GM23338 (cell line): Measurements from ENCODE around the gene POFUT2.

Experiments
- CREB1 ChIP-seq: fragments of 250-450 bp; sonication (Bioruptor Pico); IDR thresholded peaks from 2 replicates; pipeline ENCODE4 v1.5.0; 2020; ENCODE audit warnings: low read depth, mild to moderate bottlenecking, moderate library complexity
- CTCF ChIP-seq, 2 experiments: fragments of 200-600 bp in 1 of 2; sonication (generic) in 1 of 2; conservative IDR thresholded peaks; 2 replicates each; pipeline versions ENCODE4 v1.5.1 to v1.6.1; 2016 to 2017; ENCODE audit warnings: antibody characterized with exemption in 2 of 2, low read depth in 2 of 2, mild to moderate bottlenecking in 2 of 2, moderate library complexity in 1 of 2
- EZH2 ChIP-seq: fragments of 200-600 bp; sonication (generic); IDR thresholded peaks from one replicate; pipeline ENCODE4 v1.8.0; 2017; ENCODE audit warnings: antibody characterized with exemption, mild to moderate bottlenecking, low read depth; ENCODE audit not compliant: unreplicated experiment
- EZH2phosphoT487 ChIP-seq: fragments of 200-600 bp; sonication (generic); IDR thresholded peaks from one replicate; pipeline ENCODE4 v1.8.1; 2018; ENCODE audit warnings: antibody characterized with exemption; ENCODE audit not compliant: unreplicated experiment
- NANOG ChIP-seq: IDR thresholded peaks from 2 replicates; pipeline ENCODE4 v1.6.1; 2016; ENCODE audit warnings: antibody characterized with exemption, borderline replicate concordance
- POLR2AphosphoS5 ChIP-seq: IDR thresholded peaks from 2 replicates; pipeline ENCODE4 v1.6.1; 2016; ENCODE audit warnings: antibody characterized with exemption, low read depth
- TF ChIP-seq, protein P1 (sequence below): IDR thresholded peaks from 2 replicates; pipeline ENCODE4 v1.6.1; 2016; ENCODE audit warnings: antibody characterized with exemption
- TF ChIP-seq, protein P2 (sequence below): IDR thresholded peaks from one replicate; pipeline ENCODE4 v1.6.1; 2018; ENCODE audit warnings: antibody characterized with exemption; ENCODE audit not compliant: unreplicated experiment

DNA sequence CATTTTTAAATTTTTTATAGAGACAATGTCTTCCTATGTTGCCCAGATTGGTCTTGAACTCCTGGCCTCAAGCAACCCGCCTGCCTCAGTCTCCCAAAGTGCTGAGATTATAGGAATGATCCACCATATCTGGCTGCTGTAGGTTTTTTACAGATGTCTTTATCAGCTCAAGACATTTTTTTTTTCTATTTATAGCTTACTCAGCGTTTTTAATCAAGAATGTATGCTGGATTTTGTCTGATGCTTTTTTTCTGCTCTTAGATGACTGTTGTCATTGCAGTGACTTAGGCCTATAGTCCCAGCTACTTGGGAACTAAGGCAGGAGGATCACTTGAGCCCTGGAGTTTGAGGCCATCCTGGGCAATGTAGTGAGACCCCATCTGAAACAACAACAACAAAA is 72.5 kb downstream of the POFUT2 start:
- TF ChIP-seq, protein P1, sequence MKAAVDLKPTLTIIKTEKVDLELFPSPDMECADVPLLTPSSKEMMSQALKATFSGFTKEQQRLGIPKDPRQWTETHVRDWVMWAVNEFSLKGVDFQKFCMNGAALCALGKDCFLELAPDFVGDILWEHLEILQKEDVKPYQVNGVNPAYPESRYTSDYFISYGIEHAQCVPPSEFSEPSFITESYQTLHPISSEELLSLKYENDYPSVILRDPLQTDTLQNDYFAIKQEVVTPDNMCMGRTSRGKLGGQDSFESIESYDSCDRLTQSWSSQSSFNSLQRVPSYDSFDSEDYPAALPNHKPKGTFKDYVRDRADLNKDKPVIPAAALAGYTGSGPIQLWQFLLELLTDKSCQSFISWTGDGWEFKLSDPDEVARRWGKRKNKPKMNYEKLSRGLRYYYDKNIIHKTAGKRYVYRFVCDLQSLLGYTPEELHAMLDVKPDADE = no peak
- TF ChIP-seq CTCF (conservative IDR thresholded peaks at IDR 0.05; ENCODE audit: low read depth in 2 of 2) (no peak), EZH2 (no peak), EZH2phosphoT487 (no peak), NANOG (no peak), CREB1 (CRISPR knock-in tag) (no peak), POLR2AphosphoS5 (no peak)
- TF ChIP-seq, protein P2, sequence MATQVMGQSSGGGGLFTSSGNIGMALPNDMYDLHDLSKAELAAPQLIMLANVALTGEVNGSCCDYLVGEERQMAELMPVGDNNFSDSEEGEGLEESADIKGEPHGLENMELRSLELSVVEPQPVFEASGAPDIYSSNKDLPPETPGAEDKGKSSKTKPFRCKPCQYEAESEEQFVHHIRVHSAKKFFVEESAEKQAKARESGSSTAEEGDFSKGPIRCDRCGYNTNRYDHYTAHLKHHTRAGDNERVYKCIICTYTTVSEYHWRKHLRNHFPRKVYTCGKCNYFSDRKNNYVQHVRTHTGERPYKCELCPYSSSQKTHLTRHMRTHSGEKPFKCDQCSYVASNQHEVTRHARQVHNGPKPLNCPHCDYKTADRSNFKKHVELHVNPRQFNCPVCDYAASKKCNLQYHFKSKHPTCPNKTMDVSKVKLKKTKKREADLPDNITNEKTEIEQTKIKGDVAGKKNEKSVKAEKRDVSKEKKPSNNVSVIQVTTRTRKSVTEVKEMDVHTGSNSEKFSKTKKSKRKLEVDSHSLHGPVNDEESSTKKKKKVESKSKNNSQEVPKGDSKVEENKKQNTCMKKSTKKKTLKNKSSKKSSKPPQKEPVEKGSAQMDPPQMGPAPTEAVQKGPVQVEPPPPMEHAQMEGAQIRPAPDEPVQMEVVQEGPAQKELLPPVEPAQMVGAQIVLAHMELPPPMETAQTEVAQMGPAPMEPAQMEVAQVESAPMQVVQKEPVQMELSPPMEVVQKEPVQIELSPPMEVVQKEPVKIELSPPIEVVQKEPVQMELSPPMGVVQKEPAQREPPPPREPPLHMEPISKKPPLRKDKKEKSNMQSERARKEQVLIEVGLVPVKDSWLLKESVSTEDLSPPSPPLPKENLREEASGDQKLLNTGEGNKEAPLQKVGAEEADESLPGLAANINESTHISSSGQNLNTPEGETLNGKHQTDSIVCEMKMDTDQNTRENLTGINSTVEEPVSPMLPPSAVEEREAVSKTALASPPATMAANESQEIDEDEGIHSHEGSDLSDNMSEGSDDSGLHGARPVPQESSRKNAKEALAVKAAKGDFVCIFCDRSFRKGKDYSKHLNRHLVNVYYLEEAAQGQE = no peak
